Central memory CD4-positive, alpha-beta T cell (primary cell): ENCODE measurements around the gene SRMS.

ENCODE experiments used
- DNase-seq: peaks from one replicate; pipeline ENCODE4 v3.0.0; 2022

The SRMS gene

DNA sequence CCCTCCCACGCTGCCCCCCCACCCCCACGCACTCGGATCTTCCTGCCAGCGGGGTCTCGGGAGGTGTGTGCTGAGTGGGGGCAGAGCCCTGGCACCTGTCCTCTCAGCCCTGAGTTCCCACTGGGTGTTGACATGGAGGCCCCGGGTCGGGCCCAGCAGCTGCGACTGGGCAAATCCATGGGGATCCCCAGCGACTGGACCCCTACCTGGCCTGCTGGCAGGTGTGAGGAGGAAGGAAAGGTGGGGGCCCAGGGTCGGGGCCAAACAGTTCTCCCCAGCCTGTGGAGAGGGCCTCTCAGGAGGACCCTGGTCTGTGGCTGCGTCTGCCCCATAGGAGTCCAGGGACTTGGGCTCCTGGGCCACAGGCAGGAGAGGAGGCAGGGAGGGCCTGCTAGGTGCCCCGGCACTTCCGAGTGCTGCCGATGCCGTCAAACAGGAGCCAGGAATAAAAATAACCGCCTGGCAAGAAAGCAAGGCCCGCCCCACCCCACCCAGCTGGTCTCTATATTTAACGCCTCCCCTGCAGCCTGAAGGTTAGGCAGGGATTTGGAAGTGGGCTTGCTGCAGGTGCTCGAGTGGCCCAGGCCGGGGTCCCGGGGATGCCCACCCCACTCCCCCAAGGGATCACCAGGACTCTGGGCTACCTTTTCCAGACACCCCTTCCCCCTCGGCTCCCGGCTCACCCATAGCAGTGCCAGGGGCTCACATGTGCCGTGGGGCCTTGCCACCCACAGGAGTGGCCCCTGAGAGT, 47.2 kb downstream of the SRMS start:
- DNase-seq, result no peak

DNA sequence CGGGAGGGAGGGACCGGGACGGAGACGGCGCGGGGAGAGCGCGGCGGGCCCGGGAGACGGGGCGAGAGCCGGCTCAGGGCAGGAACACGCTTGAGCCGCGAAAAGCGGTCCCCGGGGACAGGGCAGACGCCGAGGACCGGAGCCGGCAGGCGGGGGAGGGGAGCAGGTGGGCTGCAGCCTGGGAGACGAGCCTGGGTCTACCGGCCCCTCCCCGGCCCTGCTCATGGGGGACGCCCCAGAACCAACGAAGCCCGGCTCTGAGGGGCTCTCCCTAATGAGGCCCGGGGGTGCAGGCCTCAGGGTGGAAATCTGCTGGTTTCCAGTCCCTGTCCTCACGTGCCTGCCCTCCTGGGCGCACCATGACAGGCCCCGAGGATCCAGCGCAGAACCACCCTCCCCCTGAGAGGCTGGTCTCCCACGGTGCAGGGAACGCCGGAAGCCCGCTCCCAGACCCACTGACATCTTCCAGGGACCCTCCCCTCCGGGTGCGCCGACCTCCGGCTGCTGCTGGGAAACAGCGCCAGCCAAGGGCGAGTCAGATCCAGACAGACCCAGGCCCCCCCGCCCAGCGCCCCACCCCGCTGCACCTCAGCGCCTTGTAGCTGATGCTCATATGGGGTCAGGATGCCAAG, 48.1 kb downstream of the SRMS start:
- DNase-seq, result no peak

DNA sequence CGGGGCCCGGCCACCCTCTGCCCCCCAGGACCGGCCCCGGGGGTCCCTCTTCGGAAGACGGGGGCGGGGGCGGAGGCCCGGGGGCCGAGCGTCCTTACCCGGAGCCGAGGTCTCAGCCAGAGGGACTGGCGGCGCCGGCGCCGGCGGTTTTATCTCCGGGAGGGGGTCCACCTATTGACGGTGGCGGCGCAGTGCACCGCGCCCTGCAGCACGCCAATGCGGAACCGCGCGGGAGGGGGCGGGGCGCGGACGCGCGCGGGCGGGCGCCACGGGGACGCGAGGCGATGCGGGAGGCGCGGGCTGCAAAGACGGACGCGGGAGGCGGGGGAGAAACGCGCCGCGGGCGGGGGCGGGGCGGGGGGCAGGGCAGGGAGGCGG, 48.6 kb downstream of the SRMS start, which contains the start of gene EEF1A2:
Gene EEF1A2, minus strand, starts transcription at position 124 of the 378 bp plus-strand sequence. CDS start 1,320 bp downstream, outside the sequence.
- peak; percentile 52 for DNase-seq

DNA sequence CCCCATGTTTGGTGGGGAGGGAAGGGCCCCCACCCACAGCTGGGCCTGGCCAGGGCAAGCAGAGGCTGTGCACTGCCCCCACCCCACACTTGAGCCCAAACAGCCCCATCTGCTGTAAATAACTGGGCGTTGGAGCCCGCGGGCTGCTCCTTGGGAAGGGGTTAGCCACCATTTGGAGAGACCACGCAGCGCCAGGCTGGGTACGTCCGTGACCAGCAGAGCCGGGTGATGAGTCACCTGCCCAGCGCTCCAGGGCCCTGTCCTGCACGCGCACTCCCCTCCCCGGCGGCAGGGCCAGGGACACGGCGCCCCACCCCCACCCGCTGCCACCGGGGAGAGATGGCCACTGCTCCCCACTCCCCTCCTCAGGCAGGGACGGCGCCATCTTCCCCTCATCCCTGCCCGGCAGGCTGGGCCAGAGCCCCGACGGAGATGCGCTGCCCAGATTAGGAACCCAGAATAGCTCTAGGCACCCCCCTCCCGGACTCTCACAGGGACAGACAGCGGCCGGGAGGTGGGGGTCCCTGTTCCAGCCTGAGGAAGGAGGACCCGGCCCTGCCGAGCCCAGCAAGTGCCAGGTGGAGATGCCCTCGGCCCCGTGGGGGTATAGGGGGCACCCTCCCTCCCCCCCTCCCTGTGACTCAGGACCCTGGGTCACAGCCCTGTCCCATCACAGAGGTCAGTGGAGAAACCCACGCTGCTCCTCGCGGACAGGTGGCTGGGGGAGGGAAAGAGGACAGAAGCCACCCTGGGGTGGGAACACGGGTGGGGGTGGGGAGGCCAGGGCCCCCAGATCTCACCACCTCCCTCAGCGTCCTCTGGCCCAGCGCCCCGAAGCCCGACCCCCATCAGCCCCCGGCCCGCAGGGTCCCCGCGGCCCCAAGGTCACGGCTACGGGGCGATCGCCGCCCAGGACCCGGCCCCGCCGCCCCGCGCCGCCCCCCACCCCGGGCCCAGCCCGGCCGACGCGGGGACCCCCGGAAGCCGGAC, 49.3 kb downstream of the SRMS start:
- DNase-seq, result no peak

DNA sequence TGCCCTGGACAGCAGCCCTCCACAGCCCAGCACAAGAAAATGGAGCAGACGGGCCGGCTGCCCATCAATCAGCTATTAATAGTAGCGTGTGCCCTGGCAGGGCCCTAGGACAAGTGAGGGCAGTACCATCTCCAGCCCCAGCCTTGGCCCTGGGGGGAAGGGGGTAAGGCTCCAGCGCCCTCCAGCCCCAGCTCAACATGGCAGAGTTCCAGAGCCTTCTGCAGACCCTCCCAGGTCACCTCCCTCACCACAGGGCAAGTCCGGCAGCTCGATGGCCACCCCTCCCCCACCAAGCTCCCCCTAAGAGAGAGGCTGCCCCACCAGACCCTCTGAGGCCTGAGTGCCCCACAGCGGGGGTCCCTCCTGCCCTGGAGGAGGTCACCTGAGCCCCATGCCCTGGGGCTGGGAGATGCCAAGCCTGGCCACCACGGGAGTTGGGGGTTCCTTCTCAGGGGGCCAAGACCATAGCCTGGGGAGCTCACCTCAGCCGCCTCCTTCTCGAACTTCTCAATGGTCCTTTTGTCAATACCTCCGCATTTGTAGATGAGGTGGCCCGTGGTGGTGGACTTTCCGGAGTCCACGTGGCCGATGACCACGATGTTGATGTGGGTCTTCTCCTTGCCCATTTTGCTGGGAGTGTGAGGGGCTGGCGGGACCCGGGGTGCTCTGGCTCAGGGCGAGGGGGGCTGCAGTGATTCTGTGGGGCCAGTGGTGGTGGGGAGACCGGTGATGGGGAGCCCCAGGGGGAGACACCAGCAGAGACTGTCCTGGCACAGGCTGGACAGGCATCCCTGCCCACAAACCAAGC, 50.2 kb downstream of the SRMS start:
- no peak for DNase-seq

DNA sequence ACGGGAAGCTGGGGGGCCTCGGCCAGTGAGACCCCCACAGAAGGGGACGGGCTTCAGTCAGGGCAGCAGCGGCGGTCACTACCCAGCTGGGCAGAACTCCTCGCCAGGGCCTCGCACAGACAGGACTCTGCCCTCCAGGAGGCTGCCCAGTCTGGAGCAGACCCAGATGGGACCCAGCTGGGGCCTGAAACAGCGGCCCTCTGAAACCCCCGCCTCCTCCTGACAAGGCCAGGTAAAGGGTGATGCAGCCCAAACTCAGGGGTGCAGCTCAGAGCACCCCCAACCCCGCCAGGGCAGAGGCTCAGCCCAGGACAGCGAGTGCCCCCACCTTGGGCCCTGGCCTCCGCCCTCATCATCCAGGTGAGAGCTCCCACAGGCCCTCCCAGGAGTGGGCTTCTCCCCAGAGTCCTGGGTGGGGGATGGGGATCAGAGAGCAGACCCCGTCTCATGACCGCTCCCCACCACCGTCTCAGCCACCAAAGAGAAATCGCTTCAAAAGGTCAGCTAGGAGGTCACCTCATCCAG, 50.9 kb downstream of the SRMS start:
- no peak for DNase-seq

DNA sequence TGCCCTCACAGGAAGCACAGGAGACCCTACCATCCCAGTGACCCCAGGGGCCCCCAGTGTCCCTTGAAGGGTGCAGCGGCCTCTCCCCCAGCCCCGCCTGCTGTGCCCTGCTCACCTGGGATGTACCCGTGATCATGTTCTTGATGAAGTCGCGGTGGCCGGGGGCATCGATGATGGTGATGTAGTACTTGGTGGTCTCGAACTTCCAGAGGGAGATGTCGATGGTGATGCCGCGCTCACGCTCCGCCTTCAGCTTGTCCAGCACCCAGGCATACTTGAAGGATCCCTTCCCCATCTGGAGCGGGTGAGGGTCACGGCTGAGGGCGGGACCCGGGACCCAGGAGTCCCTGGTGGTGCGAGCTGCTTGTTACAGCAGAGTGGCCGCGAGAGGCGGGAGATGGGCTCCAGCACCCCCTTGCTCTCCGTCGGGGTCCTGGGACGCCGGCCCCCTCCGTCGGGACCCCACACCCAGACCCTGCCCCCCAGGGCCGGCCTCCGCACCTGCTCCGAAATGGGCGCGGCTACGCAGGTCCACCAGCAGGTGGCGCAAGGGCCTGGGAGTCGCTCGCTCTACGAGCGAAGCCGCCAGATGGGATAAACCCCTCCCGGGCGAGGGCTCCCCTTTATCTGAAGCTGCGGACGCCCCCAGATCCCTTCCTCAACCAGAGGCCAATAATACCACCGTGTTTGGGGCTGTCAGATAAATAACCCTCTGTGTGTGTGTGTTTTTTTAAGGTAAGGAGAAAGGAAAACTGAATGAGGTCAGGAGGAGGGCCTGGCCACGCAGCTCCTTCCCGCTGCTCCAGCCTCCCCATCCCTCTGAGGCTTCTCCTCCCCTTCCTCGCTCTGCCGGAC, 51.6 kb downstream of the SRMS start:
- peak; percentile 55 for DNase-seq

DNA sequence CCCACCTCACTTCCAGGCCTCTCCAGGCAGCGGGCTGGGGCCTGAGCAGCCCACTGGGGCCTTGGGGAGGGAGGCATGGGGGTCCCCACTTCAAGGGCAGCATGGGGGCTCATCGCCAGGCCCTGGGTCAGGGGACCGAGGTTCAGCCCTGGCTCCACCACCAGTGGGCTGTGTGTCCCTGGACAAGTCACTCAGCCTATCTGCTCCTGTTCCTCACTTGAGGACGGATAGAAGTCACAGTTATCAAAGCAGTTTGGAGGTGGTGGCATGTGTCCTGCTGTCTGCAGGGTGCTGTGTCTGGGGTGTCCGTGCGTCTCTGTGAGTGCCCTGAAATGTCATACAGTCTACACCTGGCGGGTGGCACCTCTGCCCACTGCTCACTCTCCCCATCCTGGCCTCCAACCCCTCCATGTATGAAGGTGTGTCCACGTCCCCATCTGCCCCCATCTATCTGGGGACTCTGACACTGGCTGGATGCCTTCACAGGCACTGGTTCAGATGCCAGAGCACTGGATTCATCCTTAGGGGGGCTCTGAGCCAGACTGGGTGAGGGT, 52.3 kb downstream of the SRMS start:
- DNase-seq, result no peak

DNA sequence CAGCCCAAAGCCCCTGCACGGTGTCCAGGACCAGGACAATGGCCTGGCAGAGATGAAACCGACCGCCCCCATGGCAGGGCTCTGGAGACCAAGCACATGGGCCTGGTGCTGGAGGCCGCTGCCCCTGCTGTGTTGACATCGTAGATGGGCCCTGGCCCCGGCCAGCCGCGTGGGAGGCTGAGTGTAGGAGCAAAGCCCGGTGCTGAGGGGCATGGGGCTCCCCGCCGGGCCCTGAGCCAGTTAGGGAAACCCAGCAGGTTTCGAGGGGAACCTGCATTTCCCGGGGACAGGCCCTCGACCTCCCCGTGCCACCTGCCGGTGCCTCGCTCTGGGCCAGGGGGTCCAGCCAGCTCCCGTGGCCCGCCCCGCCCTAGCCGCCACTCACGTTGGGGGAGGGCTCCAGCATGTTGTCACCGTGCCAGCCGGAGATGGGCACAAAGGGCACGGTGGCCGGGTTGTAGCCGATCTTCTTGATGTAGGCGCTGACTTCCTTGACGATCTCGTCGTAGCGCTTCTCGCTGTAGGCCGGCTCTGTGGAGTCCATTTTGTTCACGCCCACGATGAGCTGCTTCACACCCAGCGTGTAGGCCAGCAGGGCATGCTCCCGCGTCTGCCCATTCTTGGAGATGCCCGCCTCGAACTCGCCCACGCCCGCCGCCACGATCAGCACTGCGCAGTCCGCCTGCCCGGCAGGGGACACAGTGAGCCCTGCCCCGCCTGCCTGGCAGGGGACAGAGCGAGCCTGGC, 53.0 kb downstream of the SRMS start:
- no peak for DNase-seq

DNA sequence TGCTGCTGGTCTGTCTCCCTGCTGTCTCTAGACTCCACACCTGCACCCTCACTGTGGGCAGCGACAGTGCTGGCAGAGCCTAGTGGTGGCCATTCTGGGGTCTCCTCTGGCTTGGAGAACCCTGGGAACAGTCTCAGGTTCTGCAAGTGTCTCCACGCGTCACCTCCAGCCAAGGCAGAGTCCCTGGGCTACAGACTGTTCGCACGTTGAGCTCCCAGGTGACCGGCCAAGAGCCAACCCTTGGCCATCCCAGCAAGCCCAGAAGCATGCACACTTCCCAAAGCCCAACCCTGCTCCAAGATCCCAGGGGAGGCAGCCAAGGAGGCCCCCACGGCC, 53.5 kb downstream of the SRMS start:
- DNase-seq, result no peak

DNA sequence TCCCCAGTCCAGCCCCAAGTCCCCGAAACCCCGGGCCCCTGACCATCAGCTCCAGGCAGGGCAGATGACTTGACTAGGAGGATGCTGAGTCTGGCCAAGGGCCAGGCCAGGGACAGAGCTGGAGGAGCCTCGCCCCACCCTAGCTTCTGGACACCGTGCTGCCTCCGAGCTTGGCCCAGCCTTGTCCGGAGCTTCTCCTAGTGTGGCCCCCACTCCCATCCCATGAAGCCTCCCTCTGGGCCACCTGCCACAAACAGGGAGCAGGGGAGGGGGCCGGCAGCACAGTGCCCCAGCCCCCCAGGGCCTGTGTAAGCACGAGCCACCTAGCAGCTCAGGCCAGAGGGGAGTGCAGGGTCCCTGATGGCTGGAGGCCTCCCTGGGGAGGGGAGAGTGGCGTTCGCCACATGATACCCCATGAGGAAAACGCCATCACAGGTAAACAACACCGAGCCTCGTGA, 54.0 kb downstream of the SRMS start:
- no peak for DNase-seq

DNA sequence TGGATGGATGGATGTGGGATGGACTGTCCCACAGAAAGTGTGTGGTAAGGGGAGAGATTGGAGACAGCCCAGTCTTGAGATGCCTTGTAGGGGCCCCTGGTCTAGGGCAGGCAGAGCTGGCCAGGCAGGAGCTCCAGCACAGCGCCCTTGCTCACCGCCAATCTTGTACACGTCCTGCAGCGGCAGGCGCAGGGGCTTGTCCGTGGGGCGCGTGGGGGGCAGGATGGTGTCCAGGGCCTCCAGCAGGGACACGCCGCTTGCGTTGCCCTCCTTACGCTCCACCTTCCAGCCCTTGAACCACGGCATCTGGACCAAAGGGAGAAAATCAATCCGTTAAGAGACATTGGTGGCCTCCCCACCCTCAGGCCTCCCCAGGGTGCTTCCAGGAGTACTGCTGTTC, 54.6 kb downstream of the SRMS start:
- DNase-seq, result no peak

DNA sequence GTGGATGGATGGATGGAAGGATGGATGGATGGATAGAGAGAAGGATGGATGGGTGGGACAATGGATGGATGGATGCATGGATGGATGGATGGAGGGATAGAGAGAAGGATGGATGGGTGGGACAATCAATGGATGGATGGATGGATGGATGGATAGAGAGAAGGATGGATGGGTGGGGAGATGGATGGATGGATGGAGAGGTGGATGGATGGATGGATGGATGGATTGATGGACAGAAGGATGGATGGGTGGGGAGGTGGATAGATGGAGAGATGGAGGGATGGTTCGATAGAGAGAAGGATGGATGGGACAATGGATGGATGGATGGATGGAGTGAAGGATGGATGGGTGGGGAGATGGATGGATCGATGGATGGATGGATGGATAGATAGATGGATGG, 55.0 kb downstream of the SRMS start:
- DNase-seq, result no peak

DNA sequence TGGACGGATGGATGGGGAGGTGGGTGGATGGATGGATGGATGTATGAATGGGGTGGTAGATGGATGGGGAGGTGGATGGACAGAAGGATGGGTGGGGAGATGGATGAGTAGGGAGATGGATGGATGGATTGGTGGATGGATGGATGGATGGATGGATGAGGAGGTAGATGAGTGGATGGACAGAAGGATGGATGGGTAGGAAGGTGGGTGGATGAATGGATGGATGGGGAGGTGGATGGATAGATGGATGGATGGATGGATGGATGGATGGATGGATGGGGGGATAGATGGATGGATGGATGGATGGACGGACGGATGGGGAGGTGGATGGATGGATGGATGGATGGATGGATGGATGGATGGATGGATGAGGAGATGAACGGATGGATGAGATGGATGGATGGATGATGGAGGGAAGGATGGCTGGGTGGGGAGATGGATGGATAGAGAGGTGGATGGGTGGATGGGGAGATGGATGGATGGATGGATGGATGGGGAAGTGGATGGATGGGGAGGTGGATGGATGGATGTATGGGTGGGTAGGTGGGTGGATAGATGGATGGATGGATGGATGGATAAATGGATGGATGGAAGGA, 55.8 kb downstream of the SRMS start:
- no peak for DNase-seq

DNA sequence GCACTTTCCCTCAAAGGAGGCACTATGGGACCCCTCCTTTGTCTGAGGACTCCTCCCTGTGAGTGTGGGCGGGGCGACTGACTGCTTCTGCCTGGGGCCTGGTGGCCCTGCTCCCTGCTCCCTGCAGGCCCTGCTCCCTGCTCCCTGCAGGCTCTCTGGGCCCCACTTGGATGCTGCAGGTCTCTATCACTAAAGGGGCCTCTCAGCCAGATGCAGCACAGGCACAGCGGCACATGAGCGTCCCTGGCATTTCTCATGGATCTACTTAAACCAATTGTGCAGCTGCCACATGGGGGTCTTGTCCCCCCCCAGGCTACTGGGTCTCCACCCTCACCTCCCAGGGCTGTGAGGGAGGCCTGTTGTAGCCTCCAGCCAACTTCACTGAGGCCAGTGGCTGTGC, 56.5 kb downstream of the SRMS start:
- no peak for DNase-seq
